Trophoblast cell (in vitro differentiated cells and primary cell): ENCODE results near the gene TRIM50.

Experiments used
- DNase-seq, 2 donors: peaks; one replicate each; pipeline ENCODE4 v3.0.0-alpha.2; 2016
- H2AFZ ChIP-seq: 2 replicates; pipeline ENCODE4 v1.6.1; 2013; ENCODE audit warnings: low read length, moderate library complexity, mild to moderate bottlenecking; ENCODE audit not compliant: insufficient read depth, poor library complexity
- H2AK5ac ChIP-seq: 2 replicates; pipeline ENCODE4 v1.6.1; 2013; ENCODE audit warnings: mild to moderate bottlenecking, low read length
- H2BK120ac ChIP-seq: 2 replicates; pipeline ENCODE4 v1.6.1; 2013; ENCODE audit warnings: low read length, mild to moderate bottlenecking, moderate library complexity; ENCODE audit not compliant: insufficient read depth, poor library complexity
- H2BK12ac ChIP-seq: 2 replicates; pipeline ENCODE4 v1.6.1; 2013; ENCODE audit warnings: mild to moderate bottlenecking, low read length, moderate library complexity
- H2BK5ac ChIP-seq: 2 replicates; pipeline ENCODE4 v1.6.1; 2013; ENCODE audit warnings: low read length, low read depth, moderate library complexity, mild to moderate bottlenecking; ENCODE audit not compliant: poor library complexity
- H3K14ac ChIP-seq: 2 replicates; pipeline ENCODE4 v1.6.1; 2013; ENCODE audit warnings: mild to moderate bottlenecking, low read length
- H3K18ac ChIP-seq: 2 replicates; pipeline ENCODE4 v1.6.1; 2013; ENCODE audit warnings: mild to moderate bottlenecking, low read length
- H3K23ac ChIP-seq: 2 replicates; pipeline ENCODE4 v1.6.1; 2013; ENCODE audit warnings: low read length
- H3K27ac ChIP-seq: 2 replicates; pipeline ENCODE4 v1.5.1; 2013; ENCODE audit warnings: low read depth, mild to moderate bottlenecking, inconsistent platforms, low read length, moderate library complexity
- H3K27me3 ChIP-seq: 2 replicates; pipeline ENCODE4 v1.6.1; 2013; ENCODE audit warnings: inconsistent platforms, mild to moderate bottlenecking, low read length, moderate library complexity; ENCODE audit not compliant: insufficient read depth
- H3K36me3 ChIP-seq, 2 experiments: 1 replicate in 1 of 2; 2 replicates in 1 of 2; pipeline ENCODE4 v1.6.1; 2013; ENCODE audit warnings: low read length in 2 of 2, mild to moderate bottlenecking in 2 of 2, moderate library complexity in 1 of 2; ENCODE audit not compliant: insufficient read depth in 2 of 2, control insufficient read depth in 1 of 2
- H3K4ac ChIP-seq: 2 replicates; pipeline ENCODE4 v1.6.1; 2013; ENCODE audit warnings: low read depth, mild to moderate bottlenecking, low read length, moderate library complexity
- H3K4me1 ChIP-seq, 2 experiments: 1 replicate in 1 of 2; 2 replicates in 1 of 2; pipeline ENCODE4 v1.6.1; 2013; ENCODE audit warnings: low read length in 2 of 2, mild to moderate bottlenecking in 2 of 2, moderate library complexity in 1 of 2; ENCODE audit not compliant: insufficient read depth in 2 of 2, control insufficient read depth in 1 of 2
- H3K4me2 ChIP-seq: 2 replicates; pipeline ENCODE4 v1.6.1; 2013; ENCODE audit warnings: inconsistent platforms, mild to moderate bottlenecking, low read length, moderate library complexity
- H3K4me3 ChIP-seq: 2 replicates; pipeline ENCODE4 v1.5.1; 2013; ENCODE audit warnings: mild to moderate bottlenecking, low read depth, low read length, inconsistent platforms
- H3K79me1 ChIP-seq: one replicate; pipeline ENCODE4 v1.6.1; 2013; ENCODE audit warnings: low read length
- H3K79me2 ChIP-seq: 2 replicates; pipeline ENCODE4 v1.6.1; 2013; ENCODE audit warnings: low read length, mild to moderate bottlenecking; ENCODE audit not compliant: control insufficient read depth, insufficient read depth, poor library complexity
- H3K9ac ChIP-seq: 2 replicates; pipeline ENCODE4 v1.6.1; 2013; ENCODE audit warnings: mild to moderate bottlenecking, low read length
- H3K9me3 ChIP-seq: 2 replicates; pipeline ENCODE4 v1.6.1; 2013; ENCODE audit warnings: low read depth, mild to moderate bottlenecking, control low read depth, inconsistent platforms, low read length; ENCODE audit not compliant: insufficient read depth
- H4K12ac ChIP-seq: 2 replicates; pipeline ENCODE4 v1.6.1; 2013; ENCODE audit warnings: low read depth, mild to moderate bottlenecking, low read length, moderate library complexity
- H4K8ac ChIP-seq: 2 replicates; pipeline ENCODE4 v1.6.1; 2013; ENCODE audit warnings: low read depth, mild to moderate bottlenecking, low read length, moderate library complexity
- H4K91ac ChIP-seq: one replicate; pipeline ENCODE4 v1.6.1; 2013; ENCODE audit warnings: low read depth, mild to moderate bottlenecking, low read length, moderate library complexity
- WGBS: extraction: QIAGEN DNeasy Blood & Tissue Kit; methylation state at CpG from one replicate; pipeline ENCODE4 v1.1.7; 2013; ENCODE audit warnings: missing lambda C conversion rate; ENCODE audit not compliant: insufficient read length, insufficient coverage; ENCODE audit errors: extremely low coverage; 5-methylcytosine and 5-hydroxymethylcytosine counted together

The TRIM50 gene

GRCh38 chr7:73343671-73344380 is 15.9 kb upstream of the TRIM50 start:
- Histone ChIP-seq H3K9ac (no peak overlapping the region), H3K23ac (no peak overlapping the region), H3K4ac (no peak overlapping the region), H4K12ac (no peak overlapping the region), H3K27me3 (no peaks in the 10 kb centered on the region), H3K79me1 (no peaks in the 10 kb centered on the region), H3K14ac (no peak overlapping the region), H2BK5ac (no peak overlapping the region), H4K91ac (no peak overlapping the region), H3K79me2 (no peaks in the 10 kb centered on the region), H4K8ac (no peak overlapping the region), H3K4me3 (no peak overlapping the region), H2BK120ac (no peak overlapping the region), H2AK5ac (no peak overlapping the region), H3K36me3 (no peaks in the 10 kb centered on the region), H2AFZ (no peak overlapping the region), H3K27ac (no peak overlapping the region), H3K4me2 (no peak overlapping the region), H3K18ac (no peak overlapping the region), H2BK12ac (no peak overlapping the region), H3K9me3 (no peaks in the 10 kb centered on the region), H3K4me1 (peaks cover 4 to 5% of the 10 kb centered on the region in 2 experiments)
- WGBS = no CpG with 5 or more reads among the region's 7 CpGs
- no peak for DNase-seq

GRCh38 chr7:73342645-73343044 is 14.8 kb upstream of the TRIM50 start:
- H3K27ac ChIP-seq = no peak overlapping the region
- H3K18ac ChIP-seq = no peak overlapping the region
- H3K9ac ChIP-seq = no peak overlapping the region
- peaks cover 4 to 5% of the 10 kb centered on the region in 2 experiments for H3K4me1 ChIP-seq
- H4K8ac ChIP-seq = no peak overlapping the region
- no peaks in the 10 kb centered on the region for H3K79me2 ChIP-seq
- H2BK12ac ChIP-seq = no peak overlapping the region
- no peak overlapping the region for H4K91ac ChIP-seq
- no peak overlapping the region for H2BK5ac ChIP-seq
- H3K4ac ChIP-seq = no peak overlapping the region
- no peak overlapping the region for H4K12ac ChIP-seq
- peak; percentile 50 to 74 for DNase-seq
- no peak overlapping the region for H2AFZ ChIP-seq
- no peak overlapping the region for H3K4me3 ChIP-seq
- H3K79me1 ChIP-seq = no peaks in the 10 kb centered on the region
- no peak overlapping the region for H3K14ac ChIP-seq
- no peak overlapping the region for H3K4me2 ChIP-seq
- H3K36me3 ChIP-seq = no peaks in the 10 kb centered on the region
- no peak overlapping the region for H2BK120ac ChIP-seq
- no peak overlapping the region for H2AK5ac ChIP-seq
- no peak overlapping the region for H3K23ac ChIP-seq
- WGBS = no CpG with 5 or more reads among the region's 8 CpGs
- H3K9me3 ChIP-seq = no peaks in the 10 kb centered on the region
- no peaks in the 10 kb centered on the region for H3K27me3 ChIP-seq

DNA sequence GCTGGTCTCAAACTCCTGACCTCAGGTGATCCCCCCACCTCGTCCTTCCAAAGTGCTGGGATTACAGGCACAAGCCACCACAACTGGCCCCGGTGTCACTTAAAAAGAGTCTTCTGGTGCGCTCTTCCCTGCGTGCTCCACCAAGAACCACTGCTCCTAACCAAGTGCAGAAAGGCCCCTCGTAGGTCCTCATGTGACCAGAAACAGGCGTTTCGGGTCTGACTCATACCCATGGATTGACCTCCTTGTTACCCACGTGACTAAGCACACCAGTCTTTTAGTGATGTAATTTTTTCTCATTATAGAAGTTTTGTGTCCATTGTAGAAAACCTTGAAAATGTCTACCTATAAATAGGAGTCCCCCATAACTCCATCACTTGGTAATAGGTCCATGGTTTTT is 14.0 kb upstream of the TRIM50 start:
- Histone ChIP-seq H3K4ac (no peak overlapping the region), H4K12ac (peak overlapping the region; percentile 20), H3K27ac (no peak overlapping the region), H3K9me3 (no peaks in the 10 kb centered on the region), H3K79me2 (no peaks in the 10 kb centered on the region), H2AFZ (no peak overlapping the region), H3K23ac (no peak overlapping the region), H2AK5ac (no peak overlapping the region), H2BK120ac (no peak overlapping the region), H4K91ac (no peak overlapping the region), H3K4me1 (peaks cover 4 to 5% of the 10 kb centered on the region in 2 experiments), H3K18ac (no peak overlapping the region), H4K8ac (no peak overlapping the region), H3K14ac (no peak overlapping the region), H2BK5ac (no peak overlapping the region), H3K9ac (no peak overlapping the region), H3K4me2 (no peak overlapping the region), H3K36me3 (no peaks in the 10 kb centered on the region), H3K79me1 (no peaks in the 10 kb centered on the region), H3K27me3 (no peaks in the 10 kb centered on the region), H3K4me3 (no peak overlapping the region), H2BK12ac (no peak overlapping the region)
- WGBS = no CpG with 5 or more reads among the region's 8 CpGs
- DNase-seq = peak; percentile 23 to 41

DNA sequence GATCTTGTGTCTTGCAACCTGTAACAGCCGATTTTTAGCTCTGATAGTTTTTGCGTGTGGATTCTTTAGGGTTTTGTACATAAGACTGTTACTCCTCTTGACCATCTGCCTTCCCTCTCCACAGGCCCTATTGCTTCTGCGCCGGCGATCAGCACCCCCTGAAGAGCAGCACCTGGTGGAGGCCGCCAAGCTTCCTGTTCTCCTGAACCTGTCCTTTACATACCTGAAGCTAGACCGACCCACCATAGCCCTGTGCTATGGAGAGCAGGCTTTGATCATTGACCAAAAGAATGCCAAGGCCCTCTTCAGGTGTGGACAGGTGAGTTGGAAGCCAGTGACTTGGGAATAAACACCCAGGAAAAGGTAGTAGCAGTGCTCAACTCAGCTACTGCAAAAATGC is 12.6 kb upstream of the TRIM50 start:
- Histone ChIP-seq H3K4me1 (peaks cover 4 to 5% of the 10 kb centered on the region in 2 experiments), H2AFZ (no peak overlapping the region), H3K4ac (no peak overlapping the region), H3K4me2 (no peak overlapping the region), H2AK5ac (no peak overlapping the region), H3K27me3 (no peaks in the 10 kb centered on the region), H3K23ac (no peak overlapping the region), H2BK120ac (no peak overlapping the region), H2BK12ac (no peak overlapping the region), H2BK5ac (no peak overlapping the region), H3K27ac (no peak overlapping the region), H3K18ac (no peak overlapping the region), H3K36me3 (no peaks in the 10 kb centered on the region), H4K8ac (no peak overlapping the region), H4K91ac (no peak overlapping the region), H3K79me2 (no peaks in the 10 kb centered on the region), H3K4me3 (no peak overlapping the region), H3K9me3 (no peaks in the 10 kb centered on the region), H3K79me1 (no peaks in the 10 kb centered on the region), H3K14ac (no peak overlapping the region), H3K9ac (no peak overlapping the region), H4K12ac (no peak overlapping the region)
- DNase-seq = no peak
- no CpG with 5 or more reads among the region's 7 CpGs for WGBS
